Right lobe of liver (tissue), 6 donors: ENCODE results near the gene RPS27A. TPM values are rescaled to one million over a fixed set of nuclear protein-coding genes. Genes with fewer than 3 reads are reported as not detected.

Experiments
- ATAC-seq, 4 donors: fragments of 200-7000 bp; cut with Tn5 transposase; one replicate each; pipeline ENCODE4 v1.9.1; 2020; ENCODE audit warnings: mild to moderate bottlenecking in 4 of 4, moderate library complexity in 4 of 4
- DNase-seq, 3 donors: peaks; one replicate each; pipeline ENCODE4 v3.0.0-alpha.2; 2020
- H3K27ac ChIP-seq, 3 donors: fragments of 200-600 bp; one replicate each; pipeline ENCODE4 v1.8.0; 2022
- H3K27me3 ChIP-seq, 2 donors: fragments of 200-600 bp; one replicate each; pipeline ENCODE4 v1.8.0; 2022
- H3K36me3 ChIP-seq, 4 donors: fragments of 200-600 bp; sonication (generic) in 1 of 4; one replicate each; pipeline versions ENCODE4 v1.5.1 to v1.8.0; 2017 to 2022; ENCODE audit warnings: control low read depth in 1 of 4
- H3K4me1 ChIP-seq, 4 donors: fragments of 200-600 bp; sonication (generic) in 1 of 4; one replicate each; pipeline versions ENCODE4 v1.5.1 to v1.8.0; 2017 to 2022; ENCODE audit warnings: control low read depth in 1 of 4
- H3K4me3 ChIP-seq, 3 donors: fragments of 200-600 bp; one replicate each; pipeline ENCODE4 v1.8.0; 2022
- H3K9me3 ChIP-seq, 4 donors: fragments of 200-600 bp; sonication (generic) in 1 of 4; one replicate each; pipeline versions ENCODE4 v1.5.1 to v1.8.0; 2017 to 2022; ENCODE audit warnings: control low read depth in 1 of 4
- POLR2A ChIP-seq: fragments of 450-650 bp; IDR thresholded peaks from one replicate; pipeline ENCODE4 v1.6.1; 2017; ENCODE audit warnings: antibody characterized with exemption, mild to moderate bottlenecking
- WGBS: methylation state at CpG from one replicate; pipeline ENCODE4 v1.1.6; 2018; ENCODE audit warnings: low coverage, low lambda C conversion rate; ENCODE audit not compliant: insufficient coverage; ENCODE audit errors: missing lambda C conversion rate; 5-methylcytosine and 5-hydroxymethylcytosine counted together
- intact Hi-C, 2 donors: fragments of 100-400 bp; cut with DNase I; formaldehyde crosslinking; loops; one replicate each; pipeline versions ENCODE4 v1.11.2 to v1.14.1; 2022
- total RNA-seq, 6 experiments: library from RNA; depleted of rRNA in 2 of 6; stranded (reverse); fragments of >200 nt in 2 of 6; fragmentation: NEBNext Ultra II Directional in 3 of 6; extraction: Animal tissue kit (Norgen Biotek cat#: 25700) in 3 of 6; gene quantifications; one replicate each; pipeline versions ENCODE4 v1.1.0 to v1.2.4, GENCODE V29; 2016 to 2023
- TF ChIP-seq, protein P1 (sequence below), 4 donors: fragments of 200-600 bp in 3 of 4; fragments of 450-650 bp in 1 of 4; IDR thresholded peaks; one replicate each; pipeline versions ENCODE4 v1.5.1 to v1.8.0; 2016 to 2022; ENCODE audit warnings: antibody characterized with exemption in 4 of 4, mild to moderate bottlenecking in 2 of 4
- donor health status: DM: no; HTN: yes; CAD: no.
- donor health status: DM: no; HTN: no; CAD: no.
- donor health status: DM: no; HTN: no; CAD: no.
- donor health status: DM: no; HTN: yes; CAD: no.
- donor health status: DM: no; HTN: yes; CAD: no.

RPS27A gene
- total RNA-seq, 6 experiments from 2014 or later, result 241 to 478 (median 297) TPM

DNA sequence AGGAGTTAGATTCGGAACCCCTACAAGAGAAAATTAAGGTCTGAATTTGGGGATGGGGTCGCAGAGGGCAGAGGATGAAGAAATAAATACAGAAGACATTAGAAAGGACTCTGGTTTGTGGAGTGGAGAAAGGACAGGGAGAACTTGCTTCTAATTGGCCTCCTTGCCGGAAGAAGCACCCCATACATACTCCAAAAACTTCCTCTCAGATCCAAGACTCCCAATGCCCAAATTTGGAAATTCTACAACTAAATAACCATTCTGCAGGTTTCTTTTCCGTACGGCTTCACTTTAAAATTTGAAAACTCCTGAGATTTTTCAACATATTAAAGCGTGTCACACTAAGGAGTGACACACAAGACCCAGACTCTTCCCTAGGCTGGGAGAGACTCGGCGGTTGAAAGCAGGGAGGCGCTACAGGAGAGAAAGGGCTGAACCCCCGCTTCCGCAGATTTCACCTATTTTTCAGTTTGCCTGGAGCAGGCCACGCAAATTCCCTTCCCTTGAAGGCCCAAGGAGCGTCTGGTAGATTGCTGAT, 873 bp upstream of the RPS27A start:
- Histone ChIP-seq H3K9me3 (no peaks in the 10 kb centered on the region), H3K36me3 (peaks cover 0 to 34% (median 21%) of the 10 kb centered on the region in 4 donors), H3K4me3 (peak overlapping the region; percentile 87 to 97 (median 95)), H3K27ac (peak overlapping the region; percentile 93 to 94 (median 94)), H3K27me3 (no peaks in the 10 kb centered on the region), H3K4me1 (peaks cover 0 to 17% (median 9%) of the 10 kb centered on the region in 4 donors)
- ATAC-seq (peak in 3 of 4 donors; percentile 10 to 46 (median 18)), DNase-seq (no peak)
- TF ChIP-seq POLR2A, result peak; percentile 19
- TF ChIP-seq, protein P1, sequence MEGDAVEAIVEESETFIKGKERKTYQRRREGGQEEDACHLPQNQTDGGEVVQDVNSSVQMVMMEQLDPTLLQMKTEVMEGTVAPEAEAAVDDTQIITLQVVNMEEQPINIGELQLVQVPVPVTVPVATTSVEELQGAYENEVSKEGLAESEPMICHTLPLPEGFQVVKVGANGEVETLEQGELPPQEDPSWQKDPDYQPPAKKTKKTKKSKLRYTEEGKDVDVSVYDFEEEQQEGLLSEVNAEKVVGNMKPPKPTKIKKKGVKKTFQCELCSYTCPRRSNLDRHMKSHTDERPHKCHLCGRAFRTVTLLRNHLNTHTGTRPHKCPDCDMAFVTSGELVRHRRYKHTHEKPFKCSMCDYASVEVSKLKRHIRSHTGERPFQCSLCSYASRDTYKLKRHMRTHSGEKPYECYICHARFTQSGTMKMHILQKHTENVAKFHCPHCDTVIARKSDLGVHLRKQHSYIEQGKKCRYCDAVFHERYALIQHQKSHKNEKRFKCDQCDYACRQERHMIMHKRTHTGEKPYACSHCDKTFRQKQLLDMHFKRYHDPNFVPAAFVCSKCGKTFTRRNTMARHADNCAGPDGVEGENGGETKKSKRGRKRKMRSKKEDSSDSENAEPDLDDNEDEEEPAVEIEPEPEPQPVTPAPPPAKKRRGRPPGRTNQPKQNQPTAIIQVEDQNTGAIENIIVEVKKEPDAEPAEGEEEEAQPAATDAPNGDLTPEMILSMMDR (IDR thresholded peaks at IDR 0.05), result no peak
- WGBS, result 6% methylated on average over 13 of the region's 13 CpGs
- intact Hi-C loops, result no loop called here

DNA sequence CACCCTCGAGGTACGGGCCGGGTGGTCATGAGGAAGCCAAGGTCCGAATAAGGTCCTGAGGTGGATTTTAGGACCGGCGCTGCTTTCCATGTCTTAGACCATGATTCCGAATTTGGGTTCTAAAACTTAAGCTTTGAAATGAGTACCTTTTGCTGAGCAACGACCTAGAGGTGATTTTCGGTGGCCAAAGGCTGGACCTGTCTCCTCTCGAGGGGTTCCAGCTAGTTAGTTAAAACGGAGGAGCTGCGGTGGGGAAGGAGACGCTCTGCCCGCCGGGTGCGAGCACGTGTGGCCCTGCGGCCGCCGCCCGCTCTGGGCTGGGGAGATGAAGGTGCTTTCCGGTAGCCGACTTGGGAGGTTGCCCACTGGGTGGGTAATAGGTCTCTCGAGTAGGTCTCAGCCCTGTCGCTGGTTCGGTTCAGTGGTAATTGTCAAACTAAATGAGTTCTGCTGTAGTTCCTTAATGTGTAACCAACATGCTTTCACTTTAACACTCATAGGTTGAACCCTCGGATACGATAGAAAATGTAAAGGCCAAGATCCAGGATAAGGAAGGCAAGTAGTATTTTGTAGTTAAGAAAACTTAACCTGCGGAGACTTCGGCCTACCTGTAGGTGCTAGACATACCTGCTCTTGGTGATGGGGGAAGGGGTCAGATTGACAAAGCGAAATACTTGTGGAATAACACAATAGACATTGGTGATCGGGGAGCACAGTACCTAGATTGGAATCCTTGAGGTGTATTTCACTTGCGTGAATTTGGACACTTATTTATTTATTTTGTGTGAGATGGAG, 572 bp downstream of the RPS27A start:
- H3K4me3 ChIP-seq, result peak overlapping the region; percentile 87 to 97 (median 95)
- no peaks in the 10 kb centered on the region for H3K9me3 ChIP-seq
- intact Hi-C loops, result no loop called here
- no peaks in the 10 kb centered on the region for H3K27me3 ChIP-seq
- peaks cover 0 to 44% (median 25%) of the 10 kb centered on the region in 4 donors for H3K36me3 ChIP-seq
- H3K27ac ChIP-seq, result peak overlapping the region; percentile 93 to 94 (median 94)
- WGBS, result 5% methylated on average over 24 of the region's 33 CpGs
- H3K4me1 ChIP-seq, result peaks cover 0 to 17% (median 8%) of the 10 kb centered on the region in 4 donors
- peak; percentile 48 to 64 (median 52) for DNase-seq
- TF ChIP-seq, protein P1 (IDR thresholded peaks at IDR 0.05), result no peak
- no peak for TF ChIP-seq POLR2A
- peak; percentile 3 to 37 (median 27) for ATAC-seq

DNA sequence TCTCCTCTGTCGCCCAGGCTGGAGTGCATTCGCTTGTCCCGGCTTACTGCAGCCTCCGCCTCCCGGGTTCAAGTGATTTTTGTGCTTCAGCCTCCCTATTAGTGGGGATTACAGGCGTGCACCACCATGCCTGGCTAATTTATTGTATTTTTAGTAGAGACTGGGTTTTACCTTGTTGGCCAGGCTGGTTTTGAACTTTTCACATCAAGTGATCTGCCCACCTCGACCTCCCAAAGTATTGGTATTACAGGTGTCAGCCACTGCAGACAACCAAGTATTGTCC, 1.1 kb downstream of the RPS27A start:
- peak overlapping the region; percentile 87 to 97 (median 95) for H3K4me3 ChIP-seq
- DNase-seq (no peak), ATAC-seq (no peak)
- WGBS, result 62% methylated on average over 7 of the region's 7 CpGs
- TF ChIP-seq, protein P1 (IDR thresholded peaks at IDR 0.05), result no peak
- TF ChIP-seq POLR2A, result no peak
- H3K36me3 ChIP-seq, result peaks cover 0 to 50% (median 25%) of the 10 kb centered on the region in 4 donors
- intact Hi-C loops, result no loop called here
- peaks cover 0 to 13% (median 6%) of the 10 kb centered on the region in 4 donors for H3K4me1 ChIP-seq
- H3K27me3 ChIP-seq, result no peaks in the 10 kb centered on the region
- H3K27ac ChIP-seq, result peak overlapping the region in 2 of 3 donors; percentile 93 to 94
- no peaks in the 10 kb centered on the region for H3K9me3 ChIP-seq

DNA sequence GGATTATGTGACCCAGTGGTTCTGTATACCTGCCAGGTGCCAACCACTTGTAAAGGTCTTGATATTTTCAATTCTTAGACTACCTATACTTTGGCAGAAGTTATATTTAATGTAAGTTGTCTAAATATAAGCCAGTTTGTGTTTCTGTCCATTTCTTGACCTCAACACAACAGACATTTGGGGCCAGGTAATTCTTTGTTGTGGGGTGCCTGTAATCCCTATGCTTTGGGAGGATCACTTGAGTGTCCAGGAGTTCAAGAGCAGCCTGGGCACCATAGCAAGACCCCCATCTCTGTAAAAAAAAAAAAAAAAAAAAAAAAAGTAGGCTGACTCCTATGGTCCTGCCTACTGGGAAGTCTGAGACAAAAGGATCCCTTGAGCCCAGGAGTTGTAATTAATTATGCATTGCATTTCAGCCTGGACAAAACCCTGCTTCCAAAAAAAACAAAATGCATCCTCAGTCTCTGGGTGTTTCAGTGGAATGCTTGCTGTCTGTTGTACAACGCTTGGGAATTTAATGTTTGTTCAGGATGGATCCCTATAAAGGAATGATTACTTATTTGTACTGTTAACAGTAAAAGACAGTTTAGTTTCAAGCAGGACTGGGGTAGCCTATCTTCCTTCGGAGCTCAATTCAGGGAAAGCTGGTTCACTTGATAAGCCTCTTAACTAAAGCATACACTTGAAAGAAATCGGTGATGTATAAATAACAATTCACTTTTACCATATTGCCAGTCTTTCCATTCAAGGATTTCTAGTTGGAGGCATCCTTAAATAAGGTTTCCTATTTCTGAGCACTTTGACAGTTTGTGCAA, 3.4 kb downstream of the RPS27A start:
- Histone ChIP-seq H3K4me1 (peaks cover 0 to 13% (median 5%) of the 10 kb centered on the region in 4 donors), H3K36me3 (peaks cover 0 to 62% (median 25%) of the 10 kb centered on the region in 4 donors), H3K27ac (no peak overlapping the region), H3K4me3 (no peak overlapping the region), H3K27me3 (no peaks in the 10 kb centered on the region), H3K9me3 (no peaks in the 10 kb centered on the region)
- no peak for DNase-seq
- TF ChIP-seq, protein P1 (IDR thresholded peaks at IDR 0.05), result no peak
- TF ChIP-seq POLR2A, result no peak
- intact Hi-C loops, result no loop called here
- WGBS, result 85% methylated on average over 3 of the region's 3 CpGs
- ATAC-seq, result no peak
